Hepatic stellate cell (primary cell): ENCODE results near the gene SHISA9.

Source experiments
- DNase-seq: peaks from one replicate; pipeline ENCODE4 v3.0.0; 2011; ENCODE audit warnings: low spot score

SHISA9 gene

DNA sequence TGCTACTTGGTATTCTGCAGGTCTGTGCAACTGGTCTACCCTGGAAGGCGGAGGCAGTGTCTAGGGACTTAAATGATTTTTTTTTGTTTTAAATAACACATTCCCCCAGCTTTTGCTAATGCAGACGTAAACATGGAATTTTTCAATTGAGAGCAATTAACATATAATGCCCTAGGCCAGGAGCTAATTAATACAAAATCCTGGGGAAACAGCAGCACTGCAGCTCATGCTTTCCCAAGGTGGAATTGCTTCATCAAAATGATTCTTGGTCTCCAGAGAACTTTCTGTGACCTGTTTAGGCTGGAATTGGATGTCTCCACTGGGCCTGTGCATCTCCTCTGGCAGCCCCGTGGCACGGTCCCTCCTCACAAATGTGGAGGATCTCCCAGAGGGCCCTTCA, 50.6 kb downstream of the SHISA9 start:
- no peak for DNase-seq

- DNase-seq = no peak
These were observed 57.0 kb downstream of the SHISA9 start for GRCh38 chr16:12958366-12958765.

- DNase-seq = no peak
These were observed 57.7 kb downstream of the SHISA9 start for GRCh38 chr16:12959072-12959471.

DNA sequence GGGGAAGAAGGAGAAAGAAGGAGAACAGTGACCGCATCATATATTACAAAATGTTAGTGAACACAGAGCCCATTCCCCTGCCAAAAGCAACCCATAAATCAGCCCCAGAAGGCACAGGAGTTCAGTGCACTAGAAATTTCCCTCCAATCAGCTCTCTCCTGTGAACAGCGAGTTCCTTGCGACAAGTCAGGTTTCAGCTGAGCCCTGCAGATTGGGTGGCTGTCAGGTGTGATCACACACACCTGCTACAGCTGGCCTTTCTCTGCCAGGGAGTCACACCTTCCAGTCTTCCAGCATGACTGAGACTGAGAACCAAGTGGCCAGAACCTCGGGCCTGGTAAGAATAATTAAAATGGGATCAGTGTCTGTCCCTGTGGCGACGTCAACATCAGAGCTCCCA, 60.2 kb downstream of the SHISA9 start:
- no peak for DNase-seq

DNA sequence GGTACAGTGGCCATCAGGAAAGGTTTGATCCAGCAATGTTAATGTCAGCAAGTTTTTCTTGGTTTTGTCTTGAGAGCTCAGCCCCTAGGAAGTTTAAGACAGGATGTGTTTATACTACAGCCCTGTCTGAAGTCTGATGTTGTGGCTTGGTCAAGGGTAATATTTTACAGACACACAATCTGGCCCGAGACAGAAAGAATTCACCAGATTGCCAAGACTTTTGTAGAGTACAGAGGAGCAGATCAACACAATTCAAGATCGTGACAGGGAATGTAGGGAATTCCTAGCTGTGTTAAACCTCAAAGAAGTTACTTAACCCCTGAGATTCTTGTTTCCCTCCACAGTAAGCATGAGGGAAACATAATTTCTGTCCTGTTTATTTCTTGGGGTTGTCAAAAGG, 63.1 kb downstream of the SHISA9 start:
- DNase-seq = no peak

DNA sequence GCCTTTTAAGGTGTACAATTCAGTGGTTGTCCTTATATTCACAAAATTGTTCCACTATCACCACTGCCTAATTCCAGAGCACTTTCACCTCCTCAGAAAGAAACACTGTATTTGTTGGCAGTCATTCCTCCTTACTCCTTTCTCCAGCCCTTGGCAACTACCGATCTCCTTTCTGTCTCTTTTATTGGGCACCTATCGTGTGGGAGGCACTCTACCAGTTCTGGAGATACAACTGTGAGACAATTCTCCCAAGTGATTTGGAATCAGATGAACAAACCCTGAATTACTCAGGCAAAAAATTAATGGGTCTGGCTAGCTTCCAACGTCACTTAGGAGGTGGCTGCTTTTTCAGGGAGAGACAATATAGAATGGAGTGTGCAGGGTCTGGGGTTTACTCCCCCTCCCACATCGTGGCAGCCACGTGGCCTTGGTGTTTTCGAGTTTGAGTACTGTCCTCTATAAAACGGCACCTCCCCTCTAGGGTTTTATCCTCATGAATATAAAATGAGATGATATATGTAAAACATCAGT, 63.9 kb downstream of the SHISA9 start:
- DNase-seq = no peak

DNA sequence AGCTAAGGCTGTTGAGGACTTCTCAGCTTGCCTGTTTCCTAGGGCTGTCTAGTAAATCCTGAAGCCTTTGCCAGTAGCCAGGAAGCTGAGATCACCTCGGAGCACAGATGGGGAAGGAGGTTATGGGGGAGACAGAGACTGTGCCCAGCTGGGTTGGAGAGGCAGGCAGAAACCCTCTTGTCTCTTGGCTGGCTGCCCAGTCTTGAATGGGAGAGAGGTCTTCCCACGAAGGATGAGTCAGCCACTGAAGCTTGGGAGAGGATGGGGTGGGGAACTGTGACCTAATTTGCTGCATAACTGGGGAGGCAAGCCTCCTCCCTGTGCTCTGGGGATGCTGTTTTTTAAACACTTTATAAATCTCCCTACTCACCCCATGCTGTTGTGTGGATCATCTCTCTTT, 69.8 kb downstream of the SHISA9 start:
- DNase-seq = no peak

- DNase-seq = no peak
These were observed 70.8 kb downstream of the SHISA9 start for GRCh38 chr16:12972246-12972645.

DNA sequence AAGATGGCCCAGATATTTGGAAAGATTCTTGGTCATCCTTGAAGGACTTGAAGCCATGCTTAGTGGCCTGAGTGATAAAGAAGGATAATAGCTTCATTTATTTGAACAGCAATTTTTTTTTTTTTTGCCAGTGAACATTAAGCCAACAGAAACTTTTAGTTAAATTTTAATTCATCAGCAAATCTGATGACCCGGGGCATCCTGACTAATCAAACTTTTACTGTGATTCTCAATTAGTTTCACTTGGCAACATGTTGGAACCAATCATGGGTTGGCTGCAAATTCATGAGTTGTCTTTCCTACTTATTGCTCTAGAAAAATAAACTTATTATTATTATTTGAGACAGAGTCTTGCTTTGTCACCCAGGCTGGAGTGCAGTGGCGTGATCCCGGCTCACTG, 74.4 kb downstream of the SHISA9 start:
- DNase-seq = no peak

GRCh38 chr16:12976496-12976895, 75.1 kb downstream of the SHISA9 start:
- DNase-seq = no peak

DNA sequence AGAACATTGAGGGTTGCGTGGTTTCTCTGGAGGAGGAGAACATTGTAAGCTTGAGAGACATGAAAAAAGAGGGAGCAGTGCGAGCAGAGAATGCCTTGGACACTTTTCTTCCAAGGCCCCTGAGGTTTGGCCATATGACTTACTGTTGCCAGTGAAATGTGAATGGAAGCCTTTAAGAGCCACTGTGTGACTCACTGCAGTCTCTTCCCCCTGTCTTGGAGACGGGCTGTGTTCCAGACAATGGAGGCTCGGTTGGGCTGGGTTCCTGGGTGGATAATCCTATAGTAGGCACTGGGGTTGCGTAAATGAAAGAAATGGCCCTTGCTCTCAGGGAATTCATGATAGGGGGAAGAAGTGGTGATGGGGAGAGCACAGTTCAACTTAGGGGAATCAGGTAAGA, 75.5 kb downstream of the SHISA9 start:
- no peak for DNase-seq

GRCh38 chr16:12985516-12985915, 84.1 kb downstream of the SHISA9 start:
- DNase-seq = no peak

DNA sequence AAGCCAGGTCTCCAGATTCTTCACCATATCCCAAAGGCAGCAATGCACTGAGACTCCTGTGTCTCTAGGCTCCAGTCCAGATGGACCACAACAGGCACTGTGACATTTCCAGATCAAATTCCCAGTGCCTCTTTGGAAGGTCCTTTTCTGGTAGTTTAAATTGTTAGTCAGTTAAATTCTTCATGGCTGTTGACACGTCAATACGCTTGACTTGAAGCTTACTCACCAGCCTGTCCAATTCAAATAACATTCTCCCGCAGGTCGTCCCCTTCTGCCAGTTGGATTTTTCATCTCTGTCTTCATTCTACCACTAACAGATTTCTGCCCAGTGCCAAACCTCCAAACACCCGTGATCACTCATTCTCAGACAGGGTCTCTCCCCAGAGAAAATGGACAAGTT, 86.7 kb downstream of the SHISA9 start:
- no peak for DNase-seq

GRCh38 chr16:12992066-12992465, 90.7 kb downstream of the SHISA9 start:
- DNase-seq = no peak

GRCh38 chr16:12994402-12994801, 93.0 kb downstream of the SHISA9 start:
- no peak for DNase-seq

DNA sequence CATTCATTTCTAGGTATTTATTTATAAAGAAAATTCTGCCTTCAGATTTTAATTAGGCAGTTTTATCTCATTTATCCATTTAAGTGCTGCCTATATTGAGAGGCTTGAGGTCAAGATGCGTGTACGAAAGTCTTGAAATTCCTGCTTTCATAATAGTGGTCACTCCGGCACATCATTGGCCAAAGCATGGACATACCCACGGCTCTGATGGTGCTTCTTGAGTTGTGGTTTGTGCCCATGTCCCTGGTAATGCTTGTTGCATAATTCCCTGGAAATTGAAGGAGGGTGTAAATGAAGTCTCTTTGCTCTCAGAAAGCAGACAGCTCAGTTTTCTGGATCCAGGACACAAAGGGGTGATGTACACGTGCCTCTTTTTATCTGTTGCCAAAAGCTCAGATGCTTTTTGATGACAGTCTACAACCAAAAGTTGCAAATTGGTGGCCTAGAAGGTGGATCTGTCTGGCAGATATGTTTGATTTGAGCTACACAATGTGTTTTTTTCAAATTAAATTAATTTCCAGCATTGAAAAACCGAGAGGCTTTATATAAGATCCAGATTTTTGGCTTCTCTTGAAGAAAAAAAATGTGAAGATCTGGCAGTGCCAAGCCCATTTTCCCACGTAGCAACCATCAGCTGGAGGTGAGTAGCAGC, 94.4 kb downstream of the SHISA9 start:
- DNase-seq = no peak

GRCh38 chr16:12998361-12999085, 97.1 kb downstream of the SHISA9 start:
- no peak for DNase-seq

GRCh38 chr16:12999368-12999767, 98.0 kb downstream of the SHISA9 start:
- no peak for DNase-seq

DNA sequence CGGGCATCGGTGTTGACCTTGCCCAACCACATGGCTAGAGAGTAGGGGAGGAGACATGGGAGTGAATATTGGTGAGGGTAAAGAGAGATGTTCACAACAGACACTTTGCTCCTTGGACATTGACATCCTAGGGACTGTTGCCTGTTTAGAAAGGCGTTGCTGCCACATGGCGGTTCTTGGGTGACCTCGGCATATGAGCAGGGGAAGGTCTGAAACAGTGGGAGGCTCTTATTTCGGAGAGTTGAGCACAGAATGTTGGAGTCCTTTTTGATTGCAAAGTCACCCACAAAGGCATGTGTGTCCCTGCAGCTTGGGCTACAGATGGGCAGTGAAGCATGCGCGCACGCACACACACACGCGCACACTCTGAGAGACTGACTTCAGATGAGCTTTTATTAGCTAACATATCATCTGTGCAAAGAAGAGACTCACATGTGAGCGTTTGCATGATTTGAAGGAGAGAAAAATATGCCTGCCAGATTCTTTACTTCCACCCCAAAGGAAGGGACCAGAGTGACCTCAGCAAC, 104.4 kb downstream of the SHISA9 start:
- no peak for DNase-seq

GRCh38 chr16:13012601-13013000, 111.2 kb downstream of the SHISA9 start:
- no peak for DNase-seq

DNA sequence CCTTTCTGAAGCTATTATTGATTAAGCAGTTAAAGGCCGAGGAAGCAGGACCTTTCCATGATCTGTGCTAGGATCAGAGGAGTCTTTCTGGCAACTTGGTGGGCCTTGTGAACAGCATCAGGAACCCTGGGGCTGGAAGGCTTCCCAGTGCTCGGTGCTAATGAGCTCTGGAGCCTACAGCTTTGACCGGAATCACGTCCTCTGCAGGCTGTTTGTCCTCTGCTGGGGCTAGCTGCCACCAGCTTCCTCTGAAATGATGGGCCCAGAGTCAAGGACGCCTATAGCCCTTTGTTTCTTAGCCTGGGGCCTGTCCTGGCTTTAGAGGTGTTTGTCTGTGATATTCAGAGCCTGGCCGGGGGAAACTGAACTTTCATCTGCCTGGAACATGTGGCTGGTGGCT, 111.6 kb downstream of the SHISA9 start:
- DNase-seq = no peak

GRCh38 chr16:13014476-13014875, 113.1 kb downstream of the SHISA9 start:
- DNase-seq = no peak

- no peak for DNase-seq
These were observed 116.6 kb downstream of the SHISA9 start for GRCh38 chr16:13018026-13018425.

DNA sequence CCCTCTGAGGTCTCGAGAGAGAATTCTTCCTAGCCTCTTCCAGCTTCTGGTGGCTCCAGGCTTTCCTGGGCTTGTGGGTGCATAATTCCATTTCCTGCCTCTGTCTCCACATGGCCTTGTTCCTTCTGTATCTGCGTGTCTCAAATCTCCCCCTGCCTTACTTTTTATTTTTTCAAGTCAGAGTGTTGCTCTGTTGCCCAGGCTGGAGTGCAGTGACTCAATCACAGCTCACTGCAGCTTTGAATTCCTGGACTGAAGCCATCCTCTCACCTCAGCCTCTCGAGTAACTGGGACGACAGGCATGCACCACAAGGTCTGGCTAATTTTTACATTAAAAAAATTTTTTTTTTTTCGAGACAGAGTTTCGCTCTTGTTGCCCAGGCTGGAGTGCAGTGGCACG, 120.6 kb downstream of the SHISA9 start:
- DNase-seq = no peak
